Parathyroid adenoma (tissue), 2 donors: Measurements from ENCODE around the gene KCNH2.

Experiments used
- H2AFZ ChIP-seq: fragments of 300-600 bp; sonication (generic); one replicate; pipeline ENCODE4 v1.7.0; 2017; ENCODE audit warnings: antibody characterized with exemption, mild to moderate bottlenecking
- H3K27ac ChIP-seq: fragments of 300-600 bp; sonication (generic); one replicate; pipeline ENCODE4 v1.7.0; 2017
- H3K27me3 ChIP-seq: fragments of 300-600 bp; sonication (generic); one replicate; pipeline ENCODE4 v1.7.0; 2017; ENCODE audit warnings: low read length; ENCODE audit not compliant: control insufficient read depth, insufficient read depth
- H3K36me3 ChIP-seq: fragments of 300-600 bp; sonication (generic); one replicate; pipeline ENCODE4 v1.7.0; 2017; ENCODE audit warnings: low read length; ENCODE audit not compliant: control insufficient read depth, insufficient read depth
- H3K4me1 ChIP-seq: fragments of 300-600 bp; sonication (generic); one replicate; pipeline ENCODE4 v1.7.0; 2017; ENCODE audit warnings: control low read depth
- H3K4me2 ChIP-seq: fragments of 300-600 bp; sonication (generic); one replicate; pipeline ENCODE4 v1.7.0; 2017; ENCODE audit warnings: low read length
- H3K4me3 ChIP-seq: fragments of 300-600 bp; sonication (generic); one replicate; pipeline ENCODE4 v1.7.0; 2017; ENCODE audit warnings: low read depth, low read length
- H3K79me2 ChIP-seq: fragments of 300-600 bp; sonication (generic); one replicate; pipeline ENCODE4 v1.7.0; 2017; ENCODE audit warnings: control low read depth
- H3K9ac ChIP-seq: fragments of 300-600 bp; sonication (generic); one replicate; pipeline ENCODE4 v1.7.0; 2017; ENCODE audit warnings: mild to moderate bottlenecking
- H3K9me3 ChIP-seq: fragments of 300-600 bp; sonication (generic); one replicate; pipeline ENCODE4 v1.7.0; 2017; ENCODE audit warnings: low read length; ENCODE audit not compliant: control insufficient read depth
- TF ChIP-seq, protein P1 (sequence below): fragments of 300-600 bp; sonication (generic); IDR thresholded peaks from one replicate; pipeline ENCODE4 v1.7.0; 2017; ENCODE audit warnings: antibody characterized with exemption, mild to moderate bottlenecking
- donor health status: primary hyperparathyroidism.

Gene KCNH2

GRCh38 chr7:150966002-150966401, 12.1 kb downstream of the KCNH2 start:
- no peaks in the 10 kb centered on the region for H3K9me3 ChIP-seq
- no peak overlapping the region for H3K27ac ChIP-seq
- no peak overlapping the region for H2AFZ ChIP-seq
- no peak overlapping the region for H3K4me3 ChIP-seq
- H3K79me2 ChIP-seq = peaks cover 46% of the 10 kb centered on the region
- no peaks in the 10 kb centered on the region for H3K27me3 ChIP-seq
- peaks cover 37% of the 10 kb centered on the region for H3K4me1 ChIP-seq
- no peak overlapping the region for H3K4me2 ChIP-seq
- H3K9ac ChIP-seq = no peak overlapping the region
- TF ChIP-seq, protein P1, sequence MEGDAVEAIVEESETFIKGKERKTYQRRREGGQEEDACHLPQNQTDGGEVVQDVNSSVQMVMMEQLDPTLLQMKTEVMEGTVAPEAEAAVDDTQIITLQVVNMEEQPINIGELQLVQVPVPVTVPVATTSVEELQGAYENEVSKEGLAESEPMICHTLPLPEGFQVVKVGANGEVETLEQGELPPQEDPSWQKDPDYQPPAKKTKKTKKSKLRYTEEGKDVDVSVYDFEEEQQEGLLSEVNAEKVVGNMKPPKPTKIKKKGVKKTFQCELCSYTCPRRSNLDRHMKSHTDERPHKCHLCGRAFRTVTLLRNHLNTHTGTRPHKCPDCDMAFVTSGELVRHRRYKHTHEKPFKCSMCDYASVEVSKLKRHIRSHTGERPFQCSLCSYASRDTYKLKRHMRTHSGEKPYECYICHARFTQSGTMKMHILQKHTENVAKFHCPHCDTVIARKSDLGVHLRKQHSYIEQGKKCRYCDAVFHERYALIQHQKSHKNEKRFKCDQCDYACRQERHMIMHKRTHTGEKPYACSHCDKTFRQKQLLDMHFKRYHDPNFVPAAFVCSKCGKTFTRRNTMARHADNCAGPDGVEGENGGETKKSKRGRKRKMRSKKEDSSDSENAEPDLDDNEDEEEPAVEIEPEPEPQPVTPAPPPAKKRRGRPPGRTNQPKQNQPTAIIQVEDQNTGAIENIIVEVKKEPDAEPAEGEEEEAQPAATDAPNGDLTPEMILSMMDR = peak; percentile 70
- no peaks in the 10 kb centered on the region for H3K36me3 ChIP-seq

DNA sequence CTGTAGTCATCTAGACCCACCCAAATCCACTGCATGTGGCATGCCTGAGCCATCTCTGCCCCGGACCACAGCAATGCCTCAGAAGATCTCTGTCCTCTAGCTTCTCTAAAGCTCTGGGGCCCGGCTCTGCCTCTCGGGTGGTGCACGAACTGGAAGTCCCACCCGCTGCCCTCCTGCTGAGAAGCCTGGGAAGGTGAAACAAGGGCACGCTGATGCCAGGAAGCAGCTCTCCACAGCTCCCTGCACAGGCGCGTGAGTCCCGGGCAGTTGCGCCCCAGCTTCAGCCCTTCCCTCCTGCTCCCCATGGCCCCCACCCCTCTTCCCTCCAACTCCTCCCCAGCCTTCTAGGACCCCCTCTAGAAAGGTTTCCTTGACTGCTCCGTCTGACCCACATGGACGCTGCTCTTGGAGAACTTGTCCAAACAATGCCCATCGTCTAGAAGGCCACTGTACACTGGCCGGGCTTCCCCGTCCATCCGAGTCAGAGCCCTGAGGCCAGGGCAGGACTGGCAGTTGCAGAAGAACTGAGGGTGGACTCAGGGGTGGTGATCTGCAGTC, 12.8 kb downstream of the KCNH2 start:
- H3K4me2 ChIP-seq = no peak overlapping the region
- TF ChIP-seq, protein P1 = no peak
- H2AFZ ChIP-seq = no peak overlapping the region
- H3K36me3 ChIP-seq = no peaks in the 10 kb centered on the region
- H3K9ac ChIP-seq = no peak overlapping the region
- H3K79me2 ChIP-seq = peaks cover 41% of the 10 kb centered on the region
- no peaks in the 10 kb centered on the region for H3K27me3 ChIP-seq
- H3K4me1 ChIP-seq = peaks cover 37% of the 10 kb centered on the region
- no peak overlapping the region for H3K4me3 ChIP-seq
- no peaks in the 10 kb centered on the region for H3K9me3 ChIP-seq
- H3K27ac ChIP-seq = no peak overlapping the region

GRCh38 chr7:150964593-150965111, 13.5 kb downstream of the KCNH2 start:
- TF ChIP-seq, protein P1 = no peak
- H3K4me1 ChIP-seq = peaks cover 35% of the 10 kb centered on the region
- H3K9me3 ChIP-seq = no peaks in the 10 kb centered on the region
- H3K36me3 ChIP-seq = no peaks in the 10 kb centered on the region
- no peak overlapping the region for H3K9ac ChIP-seq
- no peak overlapping the region for H2AFZ ChIP-seq
- H3K27ac ChIP-seq = peak overlapping the region; percentile 12
- peaks cover 40% of the 10 kb centered on the region for H3K79me2 ChIP-seq
- H3K4me2 ChIP-seq = no peak overlapping the region
- H3K27me3 ChIP-seq = no peaks in the 10 kb centered on the region
- H3K4me3 ChIP-seq = no peak overlapping the region

GRCh38 chr7:150963707-150964559, 14.2 kb downstream of the KCNH2 start:
- H3K4me3 ChIP-seq = no peak overlapping the region
- peaks cover 40% of the 10 kb centered on the region for H3K79me2 ChIP-seq
- no peak overlapping the region for H3K4me2 ChIP-seq
- TF ChIP-seq, protein P1 = no peak
- peaks cover 31% of the 10 kb centered on the region for H3K4me1 ChIP-seq
- no peak overlapping the region for H2AFZ ChIP-seq
- no peaks in the 10 kb centered on the region for H3K9me3 ChIP-seq
- no peak overlapping the region for H3K27ac ChIP-seq
- H3K9ac ChIP-seq = no peak overlapping the region
- H3K36me3 ChIP-seq = no peaks in the 10 kb centered on the region
- no peaks in the 10 kb centered on the region for H3K27me3 ChIP-seq
